Hematopoietic multipotent progenitor cell treated with erythropoietin and hydrocortisone succinate and interleukin-3 and kit ligand, for 4 days (in vitro differentiated cells): ENCODE measurements around the gene TUBB1.
"Not testable (repeated sequence)": the region's sequence is repeated elsewhere in the genome, so short reads cannot be mapped to it uniquely, and the experiment has no call there.

Experiments used
- DNase-seq: peaks from one replicate; pipeline ENCODE4 v3.0.0-alpha.2; 2015

TUBB1 gene

GRCh38 chr20:59019217-59019616, at the start of gene TUBB1:
TUBB1 (plus strand) TSS chr20:59019429; CDS start chr20:59019523, 94 bp downstream.
- peak; percentile 58 for DNase-seq

DNA sequence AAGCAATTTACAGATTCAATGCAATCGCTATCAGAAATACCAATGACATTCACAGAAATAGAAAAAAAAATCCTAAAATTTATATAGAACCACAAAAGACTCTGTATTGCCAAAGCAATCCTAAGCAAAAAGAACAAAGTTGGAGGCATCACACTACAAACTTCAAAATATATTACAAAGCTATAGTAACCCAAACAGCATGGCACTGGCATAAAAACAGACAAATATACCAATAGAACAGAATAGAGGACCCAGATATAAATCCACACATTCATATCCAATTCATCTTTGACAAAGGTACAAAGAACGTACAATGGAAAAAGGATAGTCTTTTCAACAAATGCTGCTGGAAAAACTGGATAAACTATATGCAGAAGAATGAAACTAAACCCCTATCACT, 49.8 kb upstream of the TUBB1 start:
- DNase-seq = no peak

GRCh38 chr20:58970146-58970545, 49.1 kb upstream of the TUBB1 start:
- no peak for DNase-seq

DNA sequence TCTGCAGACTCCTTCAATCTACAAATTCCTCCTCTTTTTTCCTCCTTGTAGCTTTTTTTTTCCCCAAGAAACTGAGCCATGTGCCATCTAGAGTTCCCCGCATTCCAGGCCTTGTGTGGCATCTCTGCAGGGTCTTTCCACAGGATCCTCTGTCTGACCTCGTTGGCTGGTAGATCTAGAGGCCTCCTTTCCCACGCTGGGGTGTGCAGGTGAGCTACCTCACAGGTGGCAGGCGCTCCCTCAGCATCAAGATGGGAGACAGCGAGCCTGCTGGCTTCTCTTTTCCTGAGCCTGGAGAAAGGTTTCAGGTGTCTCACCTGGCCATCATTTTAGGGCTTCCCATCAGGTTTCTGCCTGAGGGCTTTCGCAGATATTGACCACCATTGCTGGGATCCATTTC, 47.8 kb upstream of the TUBB1 start:
- no peak for DNase-seq

DNA sequence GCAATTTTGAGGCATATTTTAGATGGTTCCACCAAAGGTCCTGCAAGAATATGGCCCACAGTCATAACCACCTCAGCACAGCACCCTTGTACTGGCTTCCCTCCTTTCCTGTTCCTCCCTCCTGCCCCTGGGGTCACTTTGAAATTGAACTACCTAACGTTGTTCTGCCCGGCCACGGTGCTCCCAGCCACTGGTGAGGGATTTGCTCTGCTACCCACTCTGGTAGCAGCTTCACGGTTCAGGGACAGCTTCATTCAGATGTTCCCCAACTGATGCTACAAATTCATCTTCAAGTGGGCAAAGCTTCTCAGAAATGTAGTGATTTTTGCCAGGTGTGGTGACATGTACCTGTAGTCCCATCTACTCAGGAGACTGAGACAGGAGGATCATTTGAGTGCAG, 46.0 kb upstream of the TUBB1 start:
- DNase-seq = no peak

- no peak for DNase-seq
Observed at GRCh38 chr20:58973866-58974265, 45.4 kb upstream of the TUBB1 start.

GRCh38 chr20:58975353-58975752, 43.9 kb upstream of the TUBB1 start:
- no peak for DNase-seq

- DNase-seq = no peak
Observed at GRCh38 chr20:58976061-58976730, 43.0 kb upstream of the TUBB1 start.

GRCh38 chr20:58978351-58979190, 40.7 kb upstream of the TUBB1 start:
- no peak for DNase-seq

- peak; percentile 93 for DNase-seq
Observed at GRCh38 chr20:58980711-58981627, 38.3 kb upstream of the TUBB1 start, which contains the start of gene NELFCD. NELFCD (plus strand) TSS chr20:58981256; CDS start chr20:58981310, 54 bp downstream.

DNA sequence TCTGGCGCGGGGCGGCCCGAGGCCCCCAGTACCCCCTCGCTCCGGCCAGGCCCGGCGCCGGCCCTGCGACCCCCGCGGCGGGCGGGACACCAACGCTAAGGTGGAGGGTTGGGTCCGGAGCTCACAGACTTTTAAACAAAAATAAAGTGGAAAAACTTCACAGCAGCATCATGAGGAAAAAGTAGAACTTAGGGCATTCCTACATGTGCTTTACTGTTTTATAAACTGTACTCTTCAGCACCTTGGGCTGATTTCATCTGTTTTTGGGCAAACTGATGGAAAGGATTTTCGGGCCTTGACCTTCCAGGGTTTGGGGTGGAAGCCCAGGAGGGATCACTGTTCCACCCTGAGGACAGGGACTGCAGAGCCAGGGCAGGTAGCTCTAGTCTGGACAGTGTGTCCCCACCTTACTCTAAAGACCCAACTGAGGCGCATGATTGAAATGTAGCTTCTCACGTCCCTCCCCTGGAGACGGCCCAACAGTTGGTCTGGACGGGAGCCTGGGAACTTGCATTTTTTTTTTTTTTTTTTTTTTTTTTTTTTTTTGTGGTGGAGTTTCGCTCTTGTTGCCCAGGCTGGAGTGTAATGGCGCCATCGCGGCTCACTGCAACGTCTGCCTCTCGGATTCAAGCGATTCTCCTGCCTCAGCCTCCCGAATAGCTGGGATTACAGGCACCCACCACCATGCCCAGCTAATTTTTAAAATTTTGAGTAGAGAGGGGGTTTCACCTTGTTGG, 37.4 kb upstream of the TUBB1 start:
- DNase-seq = peak; percentile 43

GRCh38 chr20:58982406-58983114, 36.7 kb upstream of the TUBB1 start:
- DNase-seq = peak; percentile 76

- DNase-seq = not testable (repeated sequence)
Observed at GRCh38 chr20:58983115-58983468, 36.1 kb upstream of the TUBB1 start.

GRCh38 chr20:58984691-58985090, 34.5 kb upstream of the TUBB1 start:
- DNase-seq = no peak

GRCh38 chr20:58985656-58986055, 33.6 kb upstream of the TUBB1 start:
- no peak for DNase-seq

GRCh38 chr20:58986286-58986967, 32.8 kb upstream of the TUBB1 start:
- DNase-seq = no peak

GRCh38 chr20:58986968-58987517, 32.2 kb upstream of the TUBB1 start:
- no peak for DNase-seq

GRCh38 chr20:58987790-58988564, 31.3 kb upstream of the TUBB1 start:
- DNase-seq = no peak

DNA sequence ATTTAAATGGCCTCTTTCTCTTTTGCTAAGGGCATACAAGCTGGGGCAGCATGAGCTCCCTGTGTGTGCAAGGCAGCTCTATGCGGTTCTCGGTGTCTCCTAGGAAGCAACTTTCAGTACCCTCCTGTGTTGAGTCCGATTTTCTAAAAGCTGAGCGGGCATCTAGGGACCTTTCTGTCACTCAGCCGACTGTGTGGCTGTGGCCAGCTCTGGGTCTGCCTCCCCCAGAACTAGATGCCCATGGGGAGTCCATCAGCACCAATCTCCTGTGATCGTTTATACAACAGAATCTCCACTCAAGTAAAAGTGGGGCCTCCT, 30.7 kb upstream of the TUBB1 start:
- DNase-seq = no peak

- no peak for DNase-seq
Observed at GRCh38 chr20:58989196-58989595, 30.0 kb upstream of the TUBB1 start.
